Natural killer cell (primary cell): ENCODE results near the gene NCS1. TPM values are rescaled to one million over a fixed set of nuclear protein-coding genes. Genes with fewer than 3 reads are reported as not detected.
A peak's percentile ranks its signal among the peaks of the same experiment; 100 is the strongest.

Experiments used
- ATAC-seq, 3 donors: fragments of 150-1000 bp in 2 of 3; fragments of 200-7000 bp in 1 of 3; cut with Tn5 transposase; 1 replicate in 1 of 3; 2 replicates in 2 of 3; pipeline ENCODE4 v1.10.0; 2021; ENCODE audit warnings: mild to moderate bottlenecking in 2 of 3, moderate library complexity in 2 of 3
- DNase-seq, 2 donors: peaks; one replicate each; pipeline versions ENCODE4 v3.0.0 to v3.0.0-alpha.2; 2013 to 2021; ENCODE audit warnings: mixed read lengths in 1 of 2
- H3K27ac ChIP-seq: one replicate; pipeline ENCODE4 v1.5.1; 2013; ENCODE audit warnings: mild to moderate bottlenecking, low read length
- H3K27me3 ChIP-seq: one replicate; pipeline ENCODE4 v1.6.1; 2013; ENCODE audit warnings: low read length; ENCODE audit not compliant: control insufficient read depth, insufficient read depth
- H3K36me3 ChIP-seq: one replicate; pipeline ENCODE4 v1.6.1; 2013; ENCODE audit warnings: low read length; ENCODE audit not compliant: control insufficient read depth, insufficient read depth
- H3K4me1 ChIP-seq: one replicate; pipeline ENCODE4 v1.6.1; 2013; ENCODE audit warnings: low read length; ENCODE audit not compliant: control insufficient read depth, insufficient read depth
- H3K4me3 ChIP-seq: one replicate; pipeline ENCODE4 v1.5.1; 2013; ENCODE audit warnings: low read length
- H3K9me3 ChIP-seq: one replicate; pipeline ENCODE4 v1.6.1; 2013; ENCODE audit warnings: low read length; ENCODE audit not compliant: control insufficient read depth, insufficient read depth
- H3K27ac Mint-ChIP-seq, 2 donors: one replicate each; pipeline ENCODE4 v1.8.0; 2022; ENCODE audit warnings: mild to moderate bottlenecking in 2 of 2, mixed read lengths in 2 of 2, moderate library complexity in 1 of 2
- H3K27me3 Mint-ChIP-seq, 2 donors: one replicate each; pipeline ENCODE4 v1.8.0; 2022; ENCODE audit warnings: low read depth in 2 of 2, mixed read lengths in 2 of 2
- H3K36me3 Mint-ChIP-seq: one replicate; pipeline ENCODE4 v1.8.0; 2022; ENCODE audit warnings: mixed read lengths
- H3K4me1 Mint-ChIP-seq, 2 donors: one replicate each; pipeline ENCODE4 v1.8.0; 2022; ENCODE audit warnings: mixed read lengths in 2 of 2
- H3K4me3 Mint-ChIP-seq: one replicate; pipeline ENCODE4 v1.8.0; 2022; ENCODE audit warnings: mild to moderate bottlenecking, moderate library complexity, mixed read lengths
- H3K9me3 Mint-ChIP-seq, 2 donors: one replicate each; pipeline ENCODE4 v1.8.0; 2022; ENCODE audit warnings: mixed read lengths in 2 of 2
- CTCF ChIP-seq: fragments of 200-600 bp; IDR thresholded peaks from one replicate; pipeline ENCODE4 v1.8.0; 2022; ENCODE audit warnings: antibody characterized with exemption
- WGBS: methylation state at CpG from one replicate; pipeline ENCODE4 v1.1.7; 2013; ENCODE audit warnings: missing lambda C conversion rate; ENCODE audit not compliant: insufficient coverage; 5-methylcytosine and 5-hydroxymethylcytosine counted together
- intact Hi-C: fragments of 100-400 bp; cut with micrococcal nuclease; formaldehyde crosslinking; loops from one replicate; pipeline ENCODE4 v1.14.2; 2022
- total RNA-seq, 4 donors: library from RNA; stranded (reverse); fragments of 120-200 nt in 1 of 4; gene quantifications; one replicate each; pipeline versions ENCODE4 v1.2.3 to v1.2.4, GENCODE V29; 2013 to 2022

Gene NCS1
- total RNA-seq, 3 donors from 2014 or later (not counting 1 experiment from before 2014, with no cell fraction given), result 1.4 to 2.4 (median 1.5) TPM

- H3K27ac Mint-ChIP-seq, result peak overlapping the region in 1 of 2 donors; percentile 60
Measured at GRCh38 chr9:130193531-130194377, 21.6 kb downstream of the NCS1 start.

GRCh38 chr9:130194378-130194932 is 22.3 kb downstream of the NCS1 start:
- peak overlapping the region in 1 of 2 donors; percentile 60 for H3K27ac Mint-ChIP-seq
- WGBS, result 81% methylated on average over 7 of the region's 8 CpGs

More at GRCh38 chr9:130193531-130194377, 21.6 kb downstream of the NCS1 start:
- no peak for TF ChIP-seq CTCF
- H3K36me3 ChIP-seq, result no peaks in the 10 kb centered on the region
- DNase-seq (no peak), ATAC-seq (no peak)
- H3K27me3 ChIP-seq, result no peaks in the 10 kb centered on the region
- peaks cover 0 to 13% of the 10 kb centered on the region in 2 donors for H3K4me1 Mint-ChIP-seq
- no peaks in the 10 kb centered on the region for H3K36me3 Mint-ChIP-seq
- no peaks in the 10 kb centered on the region for H3K27me3 Mint-ChIP-seq
- H3K9me3 ChIP-seq, result no peaks in the 10 kb centered on the region
- H3K27ac ChIP-seq, result no peak overlapping the region
- H3K9me3 Mint-ChIP-seq, result no peaks in the 10 kb centered on the region
- H3K4me3 ChIP-seq, result no peak overlapping the region
- peaks cover 4% of the 10 kb centered on the region for H3K4me1 ChIP-seq
- no peak overlapping the region for H3K4me3 Mint-ChIP-seq
- 88% methylated on average over 27 of the region's 27 CpGs for WGBS
- intact Hi-C loops, result no loop called here

GRCh38 chr9:130195638-130196037 is 23.4 kb downstream of the NCS1 start:
- H3K4me1 Mint-ChIP-seq, result peaks cover 0 to 13% of the 10 kb centered on the region in 2 donors
- H3K27me3 Mint-ChIP-seq, result no peaks in the 10 kb centered on the region
- no peaks in the 10 kb centered on the region for H3K9me3 ChIP-seq
- no peaks in the 10 kb centered on the region for H3K36me3 ChIP-seq
- WGBS, result 90% methylated on average over 15 of the region's 15 CpGs
- intact Hi-C loops, result no loop called here
- H3K27me3 ChIP-seq, result no peaks in the 10 kb centered on the region
- peaks cover 4% of the 10 kb centered on the region for H3K4me1 ChIP-seq
- DNase-seq (no peak), ATAC-seq (no peak)
- H3K27ac ChIP-seq, result no peak overlapping the region
- no peak overlapping the region for H3K4me3 Mint-ChIP-seq
- H3K4me3 ChIP-seq, result no peak overlapping the region
- no peaks in the 10 kb centered on the region for H3K36me3 Mint-ChIP-seq
- TF ChIP-seq CTCF, result no peak
- H3K9me3 Mint-ChIP-seq, result no peaks in the 10 kb centered on the region
- H3K27ac Mint-ChIP-seq, result no peak overlapping the region

More at GRCh38 chr9:130194378-130194932, 22.3 kb downstream of the NCS1 start:
- Mint-ChIP-seq H3K9me3 (no peaks in the 10 kb centered on the region), H3K36me3 (no peaks in the 10 kb centered on the region), H3K4me1 (peaks cover 0 to 13% of the 10 kb centered on the region in 2 donors), H3K4me3 (no peak overlapping the region), H3K27me3 (no peaks in the 10 kb centered on the region)
- Histone ChIP-seq H3K36me3 (no peaks in the 10 kb centered on the region), H3K4me1 (peaks cover 4% of the 10 kb centered on the region), H3K27ac (no peak overlapping the region), H3K9me3 (no peaks in the 10 kb centered on the region), H3K27me3 (no peaks in the 10 kb centered on the region), H3K4me3 (no peak overlapping the region)
- DNase-seq (no peak), ATAC-seq (no peak)
- intact Hi-C loops, result no loop called here
- no peak for TF ChIP-seq CTCF
